ENCODE data around the gene ELMOD3.
"Not testable (repeated sequence)": the region's sequence is repeated elsewhere in the genome, so short reads cannot be mapped to it uniquely, and the experiment has no call there.

DNA sequence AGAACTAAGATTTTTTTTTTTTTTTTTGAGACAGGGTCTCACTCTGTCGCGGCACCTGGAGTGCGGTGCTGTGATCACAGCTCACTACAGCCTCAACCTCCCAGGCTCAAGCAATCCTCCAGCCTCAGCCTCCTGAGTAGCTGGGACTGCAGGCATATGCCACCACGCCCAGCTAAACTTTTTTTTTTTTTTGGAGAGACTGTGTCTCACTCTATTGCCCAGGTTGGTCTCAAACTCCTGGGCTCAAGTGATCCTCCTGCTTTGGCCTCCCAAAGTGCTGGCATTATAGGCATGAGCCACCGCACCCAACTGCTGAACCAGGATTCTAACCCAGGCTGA is 59.8 kb downstream of the ELMOD3 start:
- TF ChIP-seq, protein P1, sequence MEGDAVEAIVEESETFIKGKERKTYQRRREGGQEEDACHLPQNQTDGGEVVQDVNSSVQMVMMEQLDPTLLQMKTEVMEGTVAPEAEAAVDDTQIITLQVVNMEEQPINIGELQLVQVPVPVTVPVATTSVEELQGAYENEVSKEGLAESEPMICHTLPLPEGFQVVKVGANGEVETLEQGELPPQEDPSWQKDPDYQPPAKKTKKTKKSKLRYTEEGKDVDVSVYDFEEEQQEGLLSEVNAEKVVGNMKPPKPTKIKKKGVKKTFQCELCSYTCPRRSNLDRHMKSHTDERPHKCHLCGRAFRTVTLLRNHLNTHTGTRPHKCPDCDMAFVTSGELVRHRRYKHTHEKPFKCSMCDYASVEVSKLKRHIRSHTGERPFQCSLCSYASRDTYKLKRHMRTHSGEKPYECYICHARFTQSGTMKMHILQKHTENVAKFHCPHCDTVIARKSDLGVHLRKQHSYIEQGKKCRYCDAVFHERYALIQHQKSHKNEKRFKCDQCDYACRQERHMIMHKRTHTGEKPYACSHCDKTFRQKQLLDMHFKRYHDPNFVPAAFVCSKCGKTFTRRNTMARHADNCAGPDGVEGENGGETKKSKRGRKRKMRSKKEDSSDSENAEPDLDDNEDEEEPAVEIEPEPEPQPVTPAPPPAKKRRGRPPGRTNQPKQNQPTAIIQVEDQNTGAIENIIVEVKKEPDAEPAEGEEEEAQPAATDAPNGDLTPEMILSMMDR (IDR thresholded peaks at IDR 0.05) = not testable (repeated sequence)
- TF ChIP-seq POLR2A (IDR thresholded peaks at IDR 0.05) = not testable (repeated sequence)
